IMR-90 (cell line): Measurements from ENCODE around the gene ELOVL1.

Source experiments
- BHLHE40 ChIP-seq: fragments of 150-350 bp; IDR thresholded peaks from 2 replicates; pipeline ENCODE4 v1.6.1; 2016; ENCODE audit warnings: mild to moderate bottlenecking, low read depth, low read length
- CHD1 ChIP-seq: IDR thresholded peaks from 2 replicates; pipeline ENCODE4 v1.6.1; 2012; ENCODE audit warnings: low read depth, low read length, improper control_type of control experiment
- CTCF ChIP-seq: conservative IDR thresholded peaks from 2 replicates; pipeline ENCODE4 v1.5.1; 2012; ENCODE audit warnings: mild to moderate bottlenecking, low read depth, low read length, improper control_type of control experiment
- FOS ChIP-seq: fragments of 150-350 bp; IDR thresholded peaks from 2 replicates; pipeline ENCODE4 v1.6.1; 2016; ENCODE audit warnings: low read depth, low read length
- MAFK ChIP-seq: IDR thresholded peaks from 2 replicates; pipeline ENCODE4 v1.6.1; 2012; ENCODE audit warnings: low read depth, low read length, improper control_type of control experiment
- NFE2L2 ChIP-seq: fragments of 150-350 bp; IDR thresholded peaks from 2 replicates; pipeline ENCODE4 v1.6.1; 2016; ENCODE audit warnings: low read depth, mild to moderate bottlenecking, low read length
- POLR2A ChIP-seq: IDR thresholded peaks from 2 replicates; pipeline ENCODE4 v1.6.1; 2012; ENCODE audit warnings: mild to moderate bottlenecking, low read depth, low read length
- RAD21 ChIP-seq: IDR thresholded peaks from 2 replicates; pipeline ENCODE4 v1.6.1; 2012; ENCODE audit warnings: low read length, improper control_type of control experiment
- RFX5 ChIP-seq: IDR thresholded peaks from 2 replicates; pipeline ENCODE4 v1.8.0; 2012; ENCODE audit warnings: low read depth, mild to moderate bottlenecking, low read length, moderate library complexity
- SMC3 ChIP-seq: fragments of 150-350 bp; IDR thresholded peaks from 2 replicates; pipeline ENCODE4 v1.6.1; 2016; ENCODE audit warnings: low read depth, mild to moderate bottlenecking, antibody characterized with exemption, low read length, moderate library complexity
- USF2 ChIP-seq: fragments of 150-350 bp; IDR thresholded peaks from 2 replicates; pipeline ENCODE4 v1.6.1; 2017; ENCODE audit warnings: mild to moderate bottlenecking, antibody characterized with exemption, low read length, low read depth

GRCh38 chr1:43360616-43361015 is 7.2 kb downstream of the ELOVL1 start:
- TF ChIP-seq CTCF (no peak), POLR2A (no peak), SMC3 (no peak), NFE2L2 (no peak), RAD21 (no peak), MAFK (no peak), USF2 (no peak), CHD1 (no peak), BHLHE40 (no peak), RFX5 (no peak), FOS (no peak)
